ENCODE data around the gene BDKRB2. TPM values are rescaled to one million over a fixed set of nuclear protein-coding genes. Genes with fewer than 3 reads are reported as not detected.

BDKRB2 gene
- polyA plus RNA-seq, 2 of the 4 experiments (the other 2 are of a cell fraction), result 13.9 to 21.6 TPM

GRCh38 chr14:96176811-96177211, 27.8 kb upstream of the BDKRB2 start:
- WGBS (ENCODE audit: missing lambda C conversion rate), result 79% methylated on average over 8 of the region's 8 CpGs
- CTCF ChIA-PET, result interaction anchor here (0.7 to 2.0 kb wide), 3 partner anchors 25 to 121 kb away, joined by 3 to 8 read pairs (median 3); no protein-coding TSS in a partner anchor
- H3K4me3 ChIP-seq, result no peak overlapping the region
- no peak for DNase-seq (ENCODE audit: low read depth in 1 of 2, low spot score in 1 of 2)
- no peak for FAIRE-seq
- H3K4me2 ChIP-seq, result no peak overlapping the region
- no peak for ATAC-seq
- peaks cover 5% of the 10 kb centered on the region; the same call in 1 of the 3 replicates for H3K9me3 ChIP-seq
- H3K4me1 ChIP-seq, result no peaks in the 10 kb centered on the region
- H3K27ac ChIP-seq, result no peak overlapping the region
- TF ChIP-seq TFCP2L1 (CRISPR knock-in tag; IDR thresholded peaks at IDR 0.05), result no peak
- TF ChIP-seq ELK1 (IDR thresholded peaks at IDR 0.05; ENCODE audit: low read depth, low read length), result no peak
- no peak for TF ChIP-seq ZFP36 (IDR thresholded peaks at IDR 0.05; ENCODE audit: borderline replicate concordance, partially characterized antibody)
- no peak for TF ChIP-seq RFX5 (IDR thresholded peaks at IDR 0.05)
- no peak for TF ChIP-seq SREBF2 (IDR thresholded peaks at IDR 0.05)
- no peak for TF ChIP-seq GATA3 (IDR thresholded peaks at IDR 0.05; ENCODE audit: borderline replicate concordance)
- no peak for TF ChIP-seq RCOR1 (IDR thresholded peaks at IDR 0.05; ENCODE audit: low read depth, low read length)
- no peak for TF ChIP-seq CBX8 (IDR thresholded peaks at IDR 0.05)
- no peak for TF ChIP-seq JUN (IDR thresholded peaks at IDR 0.05)
- no peak for TF ChIP-seq KDM1A (IDR thresholded peaks at IDR 0.05; ENCODE audit: low read depth)
- TF ChIP-seq EHMT2 (IDR thresholded peaks at IDR 0.05; ENCODE audit: low read depth), result no peak
- no peak for TF ChIP-seq ZSCAN20 (CRISPR knock-in tag; IDR thresholded peaks at IDR 0.05)
- no peak for TF ChIP-seq NFE2L2 (conservative IDR thresholded peaks at IDR 0.05; ENCODE audit: low read length)
- no peak for TF ChIP-seq CTCF (IDR thresholded peaks at IDR 0.05)
- TF ChIP-seq MYC (IDR thresholded peaks at IDR 0.05; ENCODE audit: borderline replicate concordance, low read length), result no peak
- POLR2A ChIA-PET, result no interaction called here

- ChIA-PET POLR2A (no interaction called here), CTCF (interaction anchor here (1.1 to 2.0 kb wide), 2 partner anchors 76 to 122 kb away, joined by 3 to 8 read pairs; no protein-coding TSS in a partner anchor)
- 73% methylated on average over 10 of the region's 10 CpGs for WGBS (ENCODE audit: missing lambda C conversion rate)
- Histone ChIP-seq H3K27ac (peak overlapping the region in 1 of 2 experiments; percentile 32; a peak in 1 of 6 replicates), H3K4me1 (no peaks in the 10 kb centered on the region), H3K4me2 (no peak overlapping the region), H3K4me3 (no peak overlapping the region), H3K9me3 (peaks cover 5% of the 10 kb centered on the region; the same call in 1 of the 3 replicates)
- DNase-seq (ENCODE audit: low read depth in 1 of 2, low spot score in 1 of 2), result no peak
- no peak for FAIRE-seq
- TF ChIP-seq RNF2 (IDR thresholded peaks at IDR 0.05; ENCODE audit: borderline replicate concordance, low read depth) (no peak), E2F6 (IDR thresholded peaks at IDR 0.05; ENCODE audit: borderline replicate concordance, low read depth) (no peak), MAZ (IDR thresholded peaks at IDR 0.05; ENCODE audit: borderline replicate concordance, low read depth, low read length) (no peak), MAX (IDR thresholded peaks at IDR 0.05) (no peak), ATOH8 (CRISPR knock-in tag; IDR thresholded peaks at IDR 0.05; ENCODE audit: low read depth) (no peak), CEBPB (IDR thresholded peaks at IDR 0.05) (no peak), REST (IDR thresholded peaks at IDR 0.05) (no peak), GATA3 (IDR thresholded peaks at IDR 0.05; ENCODE audit: borderline replicate concordance) (no peak), CTCF (IDR thresholded peaks at IDR 0.05) (no peak), KDM5A (IDR thresholded peaks at IDR 0.05) (no peak), HDAC2 (IDR thresholded peaks at IDR 0.05) (no peak), SREBF2 (IDR thresholded peaks at IDR 0.05) (no peak)
- ATAC-seq, result no peak
Measured at GRCh38 chr14:96177766-96178375, 26.8 kb upstream of the BDKRB2 start.
